AG08396 (cell line): ENCODE measurements around the gene KRT71.
"Not testable (repeated sequence)": the region's sequence is repeated elsewhere in the genome, so short reads cannot be mapped to it uniquely, and the experiment has no call there.

Experiments used
- DNase-seq: peaks from one replicate; pipeline ENCODE4 v3.0.0; 2012; ENCODE audit warnings: low spot score, mixed read lengths

Gene KRT71

GRCh38 chr12:52552681-52553195, at the start of gene KRT71:
TSS of gene KRT71 (minus strand) at chr12:52553145. CDS start at chr12:52553077, 68 bp downstream.
- no peak for DNase-seq

DNA sequence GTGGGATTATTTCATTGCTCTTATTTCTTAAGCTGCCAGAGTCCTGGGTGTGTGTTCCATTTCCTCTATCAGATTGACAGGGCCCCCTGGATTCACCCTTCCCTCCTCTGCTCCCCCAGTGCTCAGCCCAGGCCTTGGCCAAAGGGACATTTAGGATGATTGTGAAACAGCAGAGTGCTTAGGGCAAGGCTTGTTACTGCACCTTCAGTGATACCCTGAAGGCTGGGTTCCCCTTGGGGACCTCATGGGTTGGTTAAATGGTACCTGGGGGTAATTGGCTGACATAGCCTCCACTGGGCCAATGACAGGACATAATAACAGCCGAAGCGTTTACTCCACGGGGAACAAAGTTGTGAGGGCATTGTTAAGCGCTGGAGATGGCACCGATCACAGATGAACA, 49.6 kb upstream of the KRT71 start:
- DNase-seq: no peak

DNA sequence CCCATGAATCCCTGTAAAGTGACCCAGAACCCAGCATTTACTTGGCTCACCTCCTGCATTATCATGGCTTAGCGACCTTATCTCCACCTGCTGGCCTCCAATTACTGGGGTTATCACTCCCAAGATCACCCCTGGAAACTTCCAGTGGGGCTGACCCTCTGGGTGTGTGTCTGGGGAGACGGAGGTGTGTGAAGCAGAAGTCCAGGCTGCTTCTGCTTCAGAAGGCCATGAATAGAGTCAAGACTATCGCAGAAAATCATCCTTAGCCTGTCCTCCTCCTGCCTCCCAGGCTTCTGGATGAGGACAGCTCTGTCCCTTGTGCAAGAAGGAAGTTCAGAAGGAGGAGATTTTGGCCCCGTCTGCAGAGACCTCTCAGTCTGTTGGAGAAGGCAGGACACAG, 48.7 kb upstream of the KRT71 start:
- DNase-seq: no peak

- no peak for DNase-seq
These were observed 48.1 kb upstream of the KRT71 start, which contains the start of gene KRT72 for GRCh38 chr12:52600941-52601481. TSS of gene KRT72 (minus strand) at chr12:52601463. CDS start at chr12:52601452, 11 bp downstream.

DNA sequence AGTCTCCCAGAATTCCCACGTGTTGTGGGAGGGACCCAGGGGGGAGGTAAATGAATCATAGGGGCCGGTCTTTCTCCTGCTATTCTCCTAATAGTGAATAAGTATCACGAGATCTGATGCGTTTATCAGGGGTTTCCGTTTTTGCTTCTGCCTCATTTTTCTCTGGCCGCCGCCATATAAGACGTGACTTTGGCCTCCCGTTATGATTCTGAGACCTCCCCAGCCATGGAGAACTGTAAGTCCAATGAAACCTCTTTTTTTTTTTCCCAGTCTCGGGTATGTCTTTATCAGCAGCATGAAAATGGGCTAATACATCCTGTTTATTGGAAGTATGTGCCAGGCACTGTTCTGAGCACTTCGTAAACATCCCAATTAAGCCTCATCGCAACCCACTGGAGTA, 47.5 kb upstream of the KRT71 start:
- no peak for DNase-seq

DNA sequence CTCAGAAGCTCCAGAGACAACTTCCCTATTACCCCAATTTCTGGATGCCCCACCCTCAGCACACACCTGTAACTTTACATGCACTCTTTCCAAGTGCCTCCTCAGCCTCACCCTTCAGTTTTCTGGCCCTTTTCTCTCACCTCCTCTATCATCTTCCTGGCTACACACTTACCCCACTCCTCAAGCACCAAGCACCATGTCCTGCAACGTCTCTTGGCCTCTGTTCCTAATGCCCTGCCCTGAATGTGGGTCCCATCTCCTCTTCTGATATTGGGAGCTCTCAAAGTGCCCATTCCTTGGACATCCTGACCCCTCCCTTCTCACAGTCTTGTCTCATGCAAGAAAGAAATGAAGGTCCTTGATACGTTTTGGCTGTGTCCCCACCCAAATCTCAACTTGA, 47.1 kb upstream of the KRT71 start:
- no peak for DNase-seq

GRCh38 chr12:52598966-52599365, 46.0 kb upstream of the KRT71 start:
- DNase-seq: no peak

GRCh38 chr12:52594237-52594636, 41.3 kb upstream of the KRT71 start:
- DNase-seq: not testable (repeated sequence)

GRCh38 chr12:52591521-52591920, 38.6 kb upstream of the KRT71 start:
- DNase-seq: no peak

DNA sequence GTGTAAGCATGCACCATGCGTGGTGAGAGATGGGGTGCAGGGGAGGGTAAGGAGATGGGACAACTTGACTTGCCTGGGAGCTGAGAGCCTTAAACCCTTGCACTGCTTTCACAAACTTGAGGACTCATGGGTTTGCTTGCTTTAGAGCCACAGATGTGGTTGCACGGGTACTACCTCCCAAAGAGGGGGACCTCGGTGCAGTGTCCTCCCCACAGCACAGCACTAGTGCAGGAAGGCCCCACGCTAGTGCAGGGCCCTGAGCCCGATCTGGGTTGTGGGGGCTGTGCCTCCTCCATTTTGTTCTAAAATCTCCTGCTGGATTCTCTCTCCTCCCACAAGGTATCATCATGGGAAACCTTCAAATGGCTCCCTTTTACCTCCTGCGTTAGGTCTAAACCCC, 37.1 kb upstream of the KRT71 start:
- no peak for DNase-seq

DNA sequence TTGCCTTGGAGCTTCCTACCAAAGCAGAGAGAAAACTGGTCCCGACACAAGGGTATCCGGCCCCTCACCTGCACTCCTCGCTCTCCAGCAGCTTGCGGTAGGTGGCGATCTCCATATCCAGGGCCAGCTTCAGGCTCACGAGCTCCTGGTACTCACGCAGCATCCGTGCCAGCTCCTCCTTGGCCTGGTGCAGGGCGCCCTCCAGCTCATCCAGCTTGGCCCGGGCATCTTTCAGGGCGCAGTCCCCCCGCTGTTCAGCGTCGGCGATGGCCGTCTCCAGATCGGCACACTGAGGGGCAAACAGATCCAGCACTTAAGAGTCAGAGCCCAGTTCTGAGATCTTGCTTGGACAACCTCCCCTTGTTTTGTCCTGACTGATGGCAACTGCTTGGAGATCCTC, 34.6 kb upstream of the KRT71 start:
- DNase-seq: no peak

DNA sequence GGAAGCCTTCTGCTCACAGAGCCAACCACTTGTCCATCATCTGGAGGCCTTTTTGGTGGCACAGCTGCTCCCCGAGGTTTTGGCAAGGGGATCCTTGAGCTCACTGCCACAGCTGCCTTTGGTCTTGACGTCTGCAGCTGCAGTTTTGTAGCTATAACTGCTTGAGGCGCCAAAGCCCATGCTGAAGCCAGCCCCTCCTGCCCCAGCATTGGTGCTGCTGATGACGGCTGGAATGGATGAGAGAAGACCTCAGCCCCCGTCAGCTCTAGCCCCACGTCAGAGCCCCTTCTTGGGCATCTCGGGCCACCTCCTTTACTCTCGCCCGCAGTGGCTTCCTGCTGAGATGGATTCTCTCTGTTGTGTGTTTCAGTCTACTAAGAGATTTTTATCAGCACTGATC, 33.0 kb upstream of the KRT71 start:
- DNase-seq: no peak

- DNase-seq: no peak
These were observed 32.1 kb upstream of the KRT71 start for GRCh38 chr12:52585066-52585465.

GRCh38 chr12:52584156-52584682, 31.3 kb upstream of the KRT71 start:
- no peak for DNase-seq

DNA sequence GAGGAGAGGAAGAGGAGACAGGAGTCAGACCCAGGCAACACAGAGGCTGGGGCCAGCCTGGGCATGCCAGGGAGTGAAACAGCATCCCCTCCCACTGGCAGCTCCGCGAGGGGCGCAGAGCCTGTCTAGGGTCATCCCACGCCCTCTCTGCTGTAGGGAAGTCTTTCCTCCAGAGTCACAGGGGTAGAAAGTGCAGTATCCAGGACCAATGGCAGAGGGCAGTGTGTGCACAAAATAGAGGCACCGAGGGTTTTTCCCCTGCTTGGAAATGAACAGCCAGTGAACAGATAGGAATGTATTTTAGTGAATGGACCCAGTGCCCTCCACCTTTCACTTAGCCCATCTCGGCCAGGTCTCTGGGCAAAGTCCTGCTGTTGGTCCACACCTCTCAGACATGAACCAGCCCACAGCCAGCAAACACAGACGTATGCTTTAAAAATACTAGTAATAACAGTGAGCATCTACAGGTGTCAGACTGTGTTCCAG, 30.1 kb upstream of the KRT71 start:
- DNase-seq: peak; percentile 81

DNA sequence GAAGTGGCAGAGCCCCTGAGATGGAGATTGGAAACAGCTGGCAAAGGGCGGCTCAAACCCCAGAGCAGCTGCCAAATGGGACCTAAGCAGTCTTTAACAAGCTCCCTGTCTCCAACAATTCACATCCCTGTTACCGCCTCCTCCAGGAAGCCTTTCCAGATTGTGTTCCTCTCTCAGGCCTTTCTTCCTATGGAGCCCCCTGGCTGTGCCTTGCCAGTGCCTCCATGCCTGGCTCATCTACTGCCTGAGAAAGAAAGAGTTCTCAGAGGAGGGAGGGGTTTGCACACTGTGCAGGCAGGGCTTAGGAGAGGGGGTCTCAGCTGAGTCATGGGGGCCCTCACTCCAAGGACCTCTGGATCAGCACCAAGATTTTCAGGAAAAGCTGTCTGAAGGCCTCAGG, 29.5 kb upstream of the KRT71 start:
- no peak for DNase-seq

DNA sequence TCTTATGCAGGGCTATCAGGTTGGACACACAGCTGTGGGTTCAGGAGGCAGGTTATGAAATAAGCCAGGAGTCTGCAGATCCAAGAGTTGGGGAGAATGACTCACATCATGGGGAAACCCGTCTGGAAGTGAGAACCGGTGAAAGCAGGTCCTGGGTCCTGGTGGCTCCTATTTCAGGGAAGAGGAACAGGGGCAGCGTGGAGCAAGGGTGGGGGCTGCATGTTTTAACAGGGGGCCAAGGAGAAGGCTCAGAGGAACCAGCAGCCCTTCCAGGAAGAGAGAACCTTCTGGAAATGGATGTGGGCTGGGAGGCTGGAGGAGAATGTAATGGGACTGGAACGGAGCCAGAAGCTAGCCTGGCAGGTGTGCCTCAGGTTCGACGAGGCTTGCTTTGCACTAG, 28.5 kb upstream of the KRT71 start:
- DNase-seq: no peak

DNA sequence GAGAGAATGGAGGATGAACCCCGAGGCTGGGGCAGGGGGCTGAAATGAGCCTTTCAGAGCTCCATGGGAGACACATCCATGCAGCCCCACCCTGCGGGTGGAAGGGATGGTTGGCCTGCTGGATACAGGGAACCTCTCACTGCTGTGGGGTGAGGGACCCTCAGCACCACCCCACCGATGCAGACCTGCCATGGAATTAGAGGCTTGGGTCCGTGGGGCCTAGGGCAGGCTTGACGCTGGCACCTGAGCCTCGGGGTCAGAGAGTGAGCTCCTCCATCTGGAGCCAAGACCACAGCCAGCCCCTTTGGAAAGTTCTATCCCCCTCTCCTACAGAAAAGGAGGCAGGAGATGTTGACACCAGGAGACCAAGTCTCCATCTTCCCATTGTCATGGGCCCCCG, 28.1 kb upstream of the KRT71 start:
- no peak for DNase-seq

DNA sequence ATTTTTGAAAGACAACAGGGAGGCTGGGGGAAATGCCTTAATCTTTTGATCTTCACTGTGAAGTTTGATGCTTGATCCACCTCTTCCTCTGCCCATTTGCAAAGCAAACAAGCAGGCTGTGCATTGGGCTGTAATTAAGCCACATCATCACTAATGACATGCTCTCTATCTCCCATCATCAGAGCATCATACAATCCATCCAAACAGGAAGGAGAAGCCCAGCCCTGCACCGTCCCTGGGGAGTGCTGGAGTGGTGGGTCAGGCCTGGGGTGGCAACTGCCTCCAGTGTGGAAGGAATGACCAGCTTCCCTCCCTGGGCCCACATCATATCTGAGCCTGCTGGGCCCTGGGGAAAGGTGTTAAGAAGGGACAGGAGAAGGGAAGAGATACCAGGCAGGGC, 27.6 kb upstream of the KRT71 start:
- no peak for DNase-seq

DNA sequence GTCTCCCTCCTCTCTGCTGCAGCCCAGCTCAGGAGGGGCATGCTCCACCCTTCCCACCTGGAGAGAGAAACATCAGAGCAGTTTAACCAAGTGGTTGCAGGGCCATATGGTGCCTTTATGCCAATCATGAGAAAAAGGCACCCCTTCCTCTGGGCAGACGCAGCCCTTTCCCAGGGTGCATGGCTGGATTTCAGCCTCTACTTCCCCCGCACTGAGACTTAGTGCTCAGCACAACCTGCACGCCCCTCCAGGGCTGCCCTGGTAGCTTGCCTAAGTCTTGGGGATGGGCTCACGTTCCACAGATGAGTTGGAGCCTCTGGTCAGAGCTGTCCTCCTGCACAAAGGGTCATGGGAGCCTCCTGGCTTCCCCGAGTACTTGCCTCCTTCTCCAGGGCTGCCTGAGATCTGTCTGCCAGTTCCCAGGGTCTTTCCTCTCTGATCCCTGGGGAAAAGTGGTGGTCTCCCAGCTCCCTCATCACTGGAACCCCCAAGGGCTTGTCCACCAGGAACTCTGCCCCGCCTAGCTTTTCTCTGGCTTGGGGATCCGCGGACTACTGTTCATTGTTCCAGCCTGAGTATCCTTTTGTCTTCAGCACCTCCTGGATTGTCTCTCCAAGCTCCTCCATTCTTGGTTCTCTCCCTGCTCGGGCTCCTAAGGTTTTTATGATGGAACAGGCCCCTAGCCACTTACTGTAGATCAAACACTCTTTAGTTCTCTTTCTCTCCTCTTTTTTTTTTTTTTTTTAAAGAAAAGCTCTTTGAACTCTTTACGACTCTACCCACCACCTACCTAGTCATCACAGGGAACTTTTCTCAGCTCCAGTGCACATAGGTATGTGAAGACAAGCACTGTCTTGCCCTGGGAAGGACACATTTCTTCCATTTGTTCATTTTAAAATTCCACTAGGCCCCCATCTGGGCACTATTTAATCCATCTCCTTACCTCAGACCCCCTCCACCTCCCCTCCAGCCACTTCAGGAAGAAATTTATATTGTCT, 26.8 kb upstream of the KRT71 start:
- DNase-seq: no peak

GRCh38 chr12:52578469-52578868, 25.5 kb upstream of the KRT71 start:
- no peak for DNase-seq

DNA sequence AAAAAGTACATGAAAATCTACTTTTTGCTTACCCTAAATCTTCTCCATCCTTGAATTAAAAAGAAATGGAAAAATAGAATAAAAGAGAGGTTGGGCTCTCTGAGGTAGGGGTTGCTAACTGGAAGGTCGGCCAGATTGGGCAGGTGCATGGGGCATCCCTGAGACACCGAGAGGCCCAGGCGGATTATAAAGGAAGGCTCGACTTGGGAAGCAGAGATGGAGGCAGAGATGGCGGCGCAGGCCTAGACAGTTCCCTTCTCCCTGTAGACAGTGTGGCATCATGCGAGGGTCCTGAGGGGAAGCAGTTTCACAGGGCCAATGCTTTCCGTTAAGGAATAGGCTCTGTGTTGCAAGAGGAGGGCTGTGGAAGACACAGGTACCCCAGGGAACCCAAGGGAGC, 24.4 kb upstream of the KRT71 start:
- no peak for DNase-seq

- DNase-seq: no peak
These were observed 23.0 kb upstream of the KRT71 start for GRCh38 chr12:52575948-52576347.
